GM21717 (cell line): Measurements from ENCODE around the gene DKK2.

ENCODE experiments used
- ATAC-seq: cut with Tn5 transposase; IDR thresholded peaks from one replicate; pipeline ENCODE4 v1.9.1; 2021; ENCODE audit warnings: mild to moderate bottlenecking, moderate library complexity; ENCODE audit not compliant: unreplicated experiment

The DKK2 gene, protein sequence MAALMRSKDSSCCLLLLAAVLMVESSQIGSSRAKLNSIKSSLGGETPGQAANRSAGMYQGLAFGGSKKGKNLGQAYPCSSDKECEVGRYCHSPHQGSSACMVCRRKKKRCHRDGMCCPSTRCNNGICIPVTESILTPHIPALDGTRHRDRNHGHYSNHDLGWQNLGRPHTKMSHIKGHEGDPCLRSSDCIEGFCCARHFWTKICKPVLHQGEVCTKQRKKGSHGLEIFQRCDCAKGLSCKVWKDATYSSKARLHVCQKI

DNA sequence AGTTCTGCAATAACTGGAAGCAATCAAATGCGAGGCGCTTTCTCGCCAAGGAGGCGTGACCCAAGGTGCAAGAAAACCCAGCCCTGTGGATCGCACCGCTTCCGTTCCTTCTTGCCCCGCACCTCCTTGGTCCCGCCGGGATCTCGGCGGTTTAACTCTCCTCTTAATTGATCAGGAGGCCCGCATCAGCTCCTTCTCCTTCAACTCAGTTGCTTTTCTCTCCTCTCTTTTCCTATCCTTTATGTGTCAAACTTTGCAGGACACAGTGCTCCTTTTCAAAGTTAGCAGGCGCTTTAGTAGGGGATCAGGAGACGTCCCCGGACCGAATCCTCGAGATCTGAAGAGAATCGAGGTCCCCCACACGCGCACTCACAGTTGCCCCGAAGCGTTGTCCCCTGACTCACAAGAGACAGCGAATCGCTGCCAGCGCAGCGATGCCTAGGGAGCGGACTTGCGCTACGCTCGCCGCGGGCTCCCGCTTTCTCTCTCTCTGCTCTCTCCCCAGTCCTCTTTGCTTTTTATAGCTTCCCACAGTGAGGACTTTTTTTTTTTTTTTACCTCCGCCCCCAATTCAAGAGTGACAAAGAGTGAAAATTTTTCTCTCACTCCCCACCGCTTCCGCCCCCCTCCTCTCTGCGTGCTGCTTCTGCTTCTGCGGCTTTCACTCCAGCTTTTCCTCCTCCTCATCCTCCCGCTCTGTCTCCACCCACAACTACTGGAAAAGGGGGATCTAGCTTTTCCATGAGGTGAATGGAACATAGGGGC, at the start of gene DKK2:
Gene DKK2, minus strand, starts transcription at position 495 of the 765 bp plus-strand sequence. CDS start 722 bp downstream, outside the sequence.
- no peak for ATAC-seq

DNA sequence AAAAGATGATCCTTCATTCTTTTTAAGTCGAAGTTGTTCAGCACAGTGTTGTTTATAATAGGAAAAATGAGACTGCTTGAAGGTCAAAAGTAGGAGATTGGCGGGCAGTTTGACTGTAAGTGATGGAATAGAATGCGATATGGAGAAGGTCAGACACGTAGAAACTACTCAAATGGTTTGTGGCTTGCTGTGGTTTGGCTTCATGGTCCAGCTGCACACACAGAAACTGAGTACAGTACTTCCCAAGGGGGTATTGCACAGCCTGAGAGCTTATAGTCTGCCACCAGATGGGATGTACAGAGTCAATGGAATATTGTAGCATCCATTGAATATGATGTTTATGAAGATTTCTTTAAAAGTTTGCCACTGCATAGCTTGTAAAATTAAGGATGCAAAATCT, 41.1 kb upstream of the DKK2 start:
- ATAC-seq, result no peak

DNA sequence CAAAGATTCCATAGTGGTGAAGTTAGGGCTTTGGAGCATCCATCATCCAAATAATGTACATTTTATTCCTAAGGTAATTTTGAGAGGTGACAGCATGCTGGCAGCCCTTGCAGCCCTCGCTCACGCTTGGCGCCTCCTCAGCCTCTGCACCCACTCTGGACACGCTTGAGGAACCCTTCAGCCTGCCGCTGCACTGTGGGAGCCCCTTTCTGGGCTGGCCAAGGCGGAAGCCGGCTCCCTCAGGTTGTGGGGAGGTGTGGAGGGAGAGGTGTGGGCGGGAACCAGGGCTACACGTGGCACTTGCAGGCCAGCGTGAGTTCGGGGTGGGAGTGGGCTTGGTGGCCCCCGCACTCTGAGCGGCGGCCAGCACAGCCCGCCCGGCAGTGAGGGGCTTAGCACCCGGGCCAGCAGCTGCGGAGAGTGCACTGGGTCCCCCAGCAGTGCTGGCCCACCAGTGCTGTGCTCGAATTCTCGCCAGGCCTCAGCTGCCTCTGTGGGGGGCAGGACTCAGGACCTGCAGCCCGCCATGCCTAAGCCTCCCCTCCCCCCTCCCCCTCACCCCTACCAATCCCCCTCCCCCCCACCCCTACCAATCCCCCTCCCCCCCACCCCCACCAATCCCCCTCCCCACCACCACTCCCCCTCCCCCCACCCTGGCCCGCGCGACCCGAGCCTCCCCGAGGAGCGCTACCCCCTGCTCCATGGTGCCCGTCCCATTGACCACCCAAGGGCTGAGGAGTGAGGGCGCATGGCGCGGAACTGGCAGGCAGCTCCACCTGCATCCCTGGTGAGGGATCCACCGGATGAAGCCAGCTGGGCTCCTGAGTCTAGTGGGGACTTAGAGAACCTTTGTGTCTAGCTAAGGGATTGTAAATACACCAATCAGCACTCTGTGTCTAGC, 37.0 kb upstream of the DKK2 start:
- ATAC-seq, result no peak

DNA sequence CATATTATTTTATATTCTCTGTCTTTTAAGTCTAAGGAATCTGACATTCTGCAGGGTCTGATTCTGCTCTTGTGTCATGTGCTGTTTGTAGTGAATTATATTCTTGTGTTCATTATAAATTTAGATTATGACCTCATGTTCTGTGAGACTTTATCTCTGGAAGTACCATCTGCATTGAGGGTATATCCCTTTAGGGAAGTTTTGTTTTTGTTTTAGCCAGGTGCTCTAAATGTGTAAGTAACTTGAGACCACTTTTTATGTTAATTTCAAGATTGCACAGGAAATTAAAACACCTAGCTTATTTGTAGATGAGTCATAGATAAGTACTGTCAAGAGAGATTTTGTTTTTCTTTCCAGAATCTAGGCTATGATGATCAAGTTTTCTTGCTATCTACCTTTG, 35.0 kb upstream of the DKK2 start:
- ATAC-seq, result no peak

DNA sequence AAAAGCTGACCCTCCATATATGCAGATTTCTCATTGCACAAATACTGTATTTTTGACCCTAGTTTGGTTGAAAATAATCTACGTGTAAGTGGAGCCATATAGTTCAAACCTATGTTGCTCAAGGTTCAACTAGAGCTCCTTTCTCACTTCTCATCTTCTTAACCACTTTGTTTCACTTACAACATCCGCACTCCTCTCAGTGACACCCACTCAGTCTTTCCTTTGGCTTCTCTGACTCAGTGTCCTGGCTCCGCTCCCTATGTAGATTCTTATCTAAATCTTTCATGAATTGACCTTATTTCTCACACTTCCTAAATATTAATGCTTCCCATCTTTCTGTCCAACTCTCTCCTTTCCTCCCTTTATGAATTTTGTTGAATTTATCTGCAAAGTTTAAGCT, 32.9 kb upstream of the DKK2 start:
- peak; percentile 74 for ATAC-seq

DNA sequence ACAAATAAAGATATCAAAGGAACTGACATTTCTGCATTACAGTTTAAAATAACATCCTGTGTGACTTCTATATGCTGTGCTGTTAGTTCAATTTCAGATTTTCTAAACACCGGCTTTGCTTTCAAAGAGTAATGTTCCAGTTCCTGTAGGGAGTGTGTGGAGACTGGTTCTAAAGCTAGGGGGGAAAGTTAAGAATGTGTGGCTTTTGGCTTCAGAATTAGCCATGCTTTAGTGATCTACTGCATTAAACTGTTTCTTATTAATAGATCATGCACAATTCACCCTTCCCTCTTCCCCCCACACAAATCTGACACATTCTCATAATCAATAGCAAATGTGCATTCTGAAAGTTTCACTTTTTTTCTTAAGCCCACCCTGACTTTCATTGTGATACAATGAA, 32.0 kb upstream of the DKK2 start:
- ATAC-seq, result no peak

DNA sequence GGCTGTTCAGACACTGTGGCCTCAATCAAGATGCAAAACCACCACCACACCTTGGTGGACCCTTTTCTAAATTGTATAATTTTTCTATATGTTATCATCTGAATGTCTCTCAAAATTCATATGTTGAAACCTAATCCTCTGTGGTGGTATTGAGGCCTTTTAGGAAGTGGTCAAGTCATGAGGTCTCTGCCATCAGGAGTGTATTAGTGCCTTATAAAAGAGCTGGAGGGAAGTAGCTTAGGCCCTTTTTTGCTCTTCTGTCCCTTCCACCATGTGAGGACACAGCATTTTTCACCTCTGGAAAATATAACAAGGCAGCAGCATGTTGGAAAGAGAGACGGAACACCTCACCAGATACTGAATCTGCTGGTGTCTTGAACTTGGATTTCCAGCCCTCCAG, 30.5 kb upstream of the DKK2 start:
- no peak for ATAC-seq

DNA sequence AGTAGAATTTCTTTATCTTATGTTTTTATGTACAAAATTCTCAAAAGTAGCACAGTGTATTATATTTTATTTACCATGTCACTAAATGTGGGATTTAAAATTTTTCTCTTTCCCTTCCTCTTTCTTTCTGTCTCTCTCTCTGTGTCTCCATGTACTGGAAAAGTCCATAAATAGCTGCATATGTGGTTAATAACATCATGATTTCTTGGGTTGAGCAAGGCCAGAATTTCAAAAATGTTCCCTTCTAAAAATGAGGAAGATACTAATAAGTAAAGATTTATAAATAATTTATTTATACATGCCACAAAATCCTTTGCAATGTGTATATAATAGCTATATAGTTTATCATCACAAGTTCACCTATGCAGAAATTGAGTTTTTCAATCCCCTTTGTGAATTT, 29.1 kb upstream of the DKK2 start:
- no peak for ATAC-seq

DNA sequence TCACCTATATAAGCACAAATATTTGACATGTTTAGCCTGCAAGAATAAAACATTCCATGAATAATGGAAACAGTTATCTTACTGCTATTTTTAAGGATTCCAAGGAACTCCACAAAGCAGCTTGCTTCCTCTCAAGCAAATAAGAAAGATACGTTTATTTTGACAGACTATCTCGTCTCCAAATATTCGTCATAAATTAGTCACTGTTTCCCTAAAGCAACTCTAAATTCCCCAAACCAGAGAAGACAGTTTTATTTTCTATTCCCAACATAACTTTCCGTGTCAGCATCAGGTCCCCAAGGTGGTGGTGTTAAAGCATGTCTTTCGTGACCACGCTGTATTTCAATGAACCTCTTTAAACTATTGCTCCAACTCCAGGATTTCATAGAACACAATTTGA, 24.3 kb upstream of the DKK2 start:
- ATAC-seq, result no peak

DNA sequence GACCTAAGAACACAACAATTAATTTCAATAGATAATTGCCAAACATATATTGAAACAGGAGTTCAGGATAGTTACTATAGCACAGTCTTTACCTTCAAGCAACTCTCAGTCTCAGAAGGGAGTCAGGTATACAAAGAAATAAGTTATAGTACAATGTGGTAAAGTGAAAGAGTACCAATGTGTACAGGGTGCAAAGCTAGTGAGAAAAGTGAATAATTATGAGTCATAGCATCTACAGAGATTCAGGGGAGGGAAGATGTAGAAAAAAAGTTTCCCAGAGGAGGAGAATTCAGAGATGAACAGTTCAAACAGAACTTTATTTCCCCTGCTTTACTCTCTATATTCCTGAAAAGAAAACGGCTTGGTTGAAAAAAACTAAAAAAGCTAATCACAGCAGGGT, 22.7 kb upstream of the DKK2 start:
- no peak for ATAC-seq

DNA sequence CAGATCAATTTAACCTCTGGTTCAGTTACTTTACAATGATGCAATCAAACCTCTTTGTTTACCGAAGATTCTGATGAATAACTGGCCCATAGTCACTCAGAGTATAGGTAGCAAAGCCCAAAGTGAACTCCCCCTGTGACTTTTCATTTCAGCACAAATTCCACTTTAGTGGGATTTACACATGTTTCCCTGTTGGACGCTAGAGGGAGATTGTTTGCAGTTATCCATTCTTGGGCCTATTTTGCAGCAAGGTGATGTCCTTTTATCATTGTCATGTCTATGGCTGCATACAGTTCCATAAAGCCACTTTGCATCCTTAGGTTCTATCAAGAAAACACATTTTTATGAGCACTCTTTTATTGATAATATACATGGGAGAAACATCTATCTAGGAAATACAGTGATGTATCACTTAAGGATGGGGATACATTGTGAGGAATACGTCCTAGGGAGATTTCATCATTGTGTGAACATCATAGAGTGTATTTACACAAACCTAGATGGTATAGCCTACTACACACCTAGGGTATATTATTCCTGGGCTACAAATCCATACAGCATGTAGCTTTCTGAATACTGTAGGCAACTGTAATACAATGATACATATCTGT, 14.5 kb upstream of the DKK2 start:
- peak; percentile 44 for ATAC-seq

DNA sequence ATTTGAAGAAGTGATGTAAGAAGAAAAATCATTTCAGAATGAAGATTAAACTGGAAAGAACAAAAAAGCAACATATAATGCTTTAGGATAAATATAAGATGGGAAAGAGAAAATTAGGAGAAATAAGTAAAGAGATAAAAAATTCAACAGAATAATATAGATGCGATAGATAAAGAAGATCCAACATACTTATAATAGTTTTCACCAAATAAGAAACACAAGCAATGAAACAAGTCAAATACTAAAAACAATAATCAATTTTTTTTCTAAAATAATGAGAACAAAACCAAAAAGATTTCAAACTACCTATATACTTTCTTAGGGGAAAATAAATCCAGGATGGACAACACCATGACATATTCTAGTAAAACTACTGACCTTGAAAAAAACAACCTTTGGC, 10.1 kb upstream of the DKK2 start:
- no peak for ATAC-seq

DNA sequence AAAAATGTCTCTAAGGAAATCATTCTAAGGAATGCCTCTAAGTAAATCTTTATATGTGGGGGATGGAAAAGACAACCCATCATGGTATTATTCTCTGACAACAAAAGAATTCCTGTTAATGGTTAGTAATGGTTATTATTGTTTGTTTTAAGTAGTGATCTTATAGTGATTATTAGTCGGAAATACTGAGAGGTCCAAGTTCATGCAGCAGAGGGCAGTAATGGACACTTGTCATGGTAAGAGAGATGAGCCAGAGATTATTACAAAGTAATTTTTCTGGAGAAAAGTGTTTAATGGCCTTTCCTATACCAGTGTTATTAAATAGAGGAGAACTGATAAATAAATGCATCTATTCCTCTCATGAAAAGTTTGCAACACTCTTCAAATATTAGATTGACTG, 8.1 kb upstream of the DKK2 start:
- no peak for ATAC-seq

DNA sequence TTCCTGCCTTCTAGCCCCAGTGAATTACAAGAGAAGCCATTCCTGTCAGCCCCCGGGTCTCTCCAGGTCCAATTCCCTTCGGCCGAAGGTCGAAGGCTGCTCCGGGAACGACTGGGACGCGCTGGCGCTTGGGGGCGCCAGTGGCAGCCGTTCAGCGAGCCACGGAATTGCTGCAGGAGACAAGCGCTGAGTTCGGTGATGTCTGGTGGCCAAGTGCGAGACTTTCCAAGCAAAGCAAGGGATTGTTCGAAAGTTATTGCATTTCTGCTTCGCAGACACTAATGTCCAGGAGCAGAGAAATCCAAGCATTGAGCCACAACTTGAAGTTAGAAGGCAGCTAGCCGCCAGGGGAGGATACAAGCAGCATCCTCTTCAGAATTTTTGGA, 1.1 kb upstream of the DKK2 start:
- no peak for ATAC-seq

DNA sequence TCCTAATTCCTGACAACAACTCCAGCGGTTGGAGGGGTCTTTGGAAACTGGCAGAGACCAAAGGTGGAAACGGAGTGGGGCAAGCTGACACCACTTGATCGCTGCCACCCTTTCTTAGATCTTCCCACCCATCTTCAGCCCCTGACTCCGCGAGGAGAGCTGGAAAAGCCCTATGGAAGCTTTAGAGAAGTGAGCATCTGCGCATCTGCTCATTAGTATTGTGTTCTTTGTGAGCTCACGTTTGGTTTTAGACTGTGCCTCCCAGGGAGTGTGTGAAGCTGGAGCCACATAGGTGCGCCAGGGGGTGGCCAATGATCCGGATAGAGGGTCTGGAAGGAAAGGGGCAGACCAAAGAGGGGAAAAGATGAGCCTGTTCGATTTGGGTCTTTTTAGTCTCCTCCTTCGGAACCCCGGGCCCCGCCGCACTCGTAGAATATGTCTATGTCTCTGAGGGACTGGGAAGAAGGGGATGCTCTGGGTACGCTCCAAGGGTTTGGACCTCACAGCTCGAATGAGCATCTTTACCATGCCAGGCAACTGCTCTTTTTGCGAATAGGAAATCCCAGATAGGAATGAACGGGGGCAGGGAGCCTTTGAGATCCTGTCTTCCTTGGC, 578 bp upstream of the DKK2 start:
- ATAC-seq, result no peak

DNA sequence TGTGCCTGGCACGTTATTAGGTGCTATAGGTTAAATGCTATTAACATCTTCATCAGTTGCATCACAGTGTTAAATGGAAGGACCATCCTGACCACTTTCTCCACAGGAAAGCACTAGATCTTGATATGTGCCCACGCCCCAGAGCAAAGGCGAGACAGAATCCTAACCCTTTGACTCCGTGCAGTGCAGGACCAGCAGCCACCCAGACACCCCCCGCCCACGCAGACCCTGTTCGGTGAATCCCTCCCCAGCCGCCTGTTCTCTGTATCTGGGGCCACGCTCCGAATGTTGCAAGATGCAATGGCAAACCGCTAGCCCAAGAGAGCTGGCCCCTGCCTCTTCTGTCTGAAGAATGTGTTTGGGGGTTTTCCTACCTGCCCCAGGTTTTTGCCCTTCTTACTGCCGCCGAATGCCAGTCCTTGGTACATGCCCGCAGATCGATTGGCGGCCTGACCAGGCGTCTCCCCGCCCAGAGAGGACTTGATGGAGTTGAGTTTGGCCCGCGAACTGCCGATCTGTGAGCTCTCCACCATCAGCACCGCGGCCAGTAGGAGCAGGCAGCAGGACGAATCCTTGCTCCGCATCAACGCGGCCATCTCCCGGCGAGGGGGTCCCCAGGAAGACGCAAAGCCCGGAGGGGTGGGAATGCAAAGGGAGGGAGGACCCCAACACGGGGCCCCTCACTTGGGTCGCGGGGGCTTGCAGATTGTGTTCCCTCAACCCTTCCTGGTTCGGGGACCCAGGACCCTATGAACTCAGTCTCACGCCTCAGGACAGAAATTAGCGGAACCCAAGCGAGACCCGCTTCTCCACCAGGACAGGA, 906 bp downstream of the DKK2 start:
- no peak for ATAC-seq

DNA sequence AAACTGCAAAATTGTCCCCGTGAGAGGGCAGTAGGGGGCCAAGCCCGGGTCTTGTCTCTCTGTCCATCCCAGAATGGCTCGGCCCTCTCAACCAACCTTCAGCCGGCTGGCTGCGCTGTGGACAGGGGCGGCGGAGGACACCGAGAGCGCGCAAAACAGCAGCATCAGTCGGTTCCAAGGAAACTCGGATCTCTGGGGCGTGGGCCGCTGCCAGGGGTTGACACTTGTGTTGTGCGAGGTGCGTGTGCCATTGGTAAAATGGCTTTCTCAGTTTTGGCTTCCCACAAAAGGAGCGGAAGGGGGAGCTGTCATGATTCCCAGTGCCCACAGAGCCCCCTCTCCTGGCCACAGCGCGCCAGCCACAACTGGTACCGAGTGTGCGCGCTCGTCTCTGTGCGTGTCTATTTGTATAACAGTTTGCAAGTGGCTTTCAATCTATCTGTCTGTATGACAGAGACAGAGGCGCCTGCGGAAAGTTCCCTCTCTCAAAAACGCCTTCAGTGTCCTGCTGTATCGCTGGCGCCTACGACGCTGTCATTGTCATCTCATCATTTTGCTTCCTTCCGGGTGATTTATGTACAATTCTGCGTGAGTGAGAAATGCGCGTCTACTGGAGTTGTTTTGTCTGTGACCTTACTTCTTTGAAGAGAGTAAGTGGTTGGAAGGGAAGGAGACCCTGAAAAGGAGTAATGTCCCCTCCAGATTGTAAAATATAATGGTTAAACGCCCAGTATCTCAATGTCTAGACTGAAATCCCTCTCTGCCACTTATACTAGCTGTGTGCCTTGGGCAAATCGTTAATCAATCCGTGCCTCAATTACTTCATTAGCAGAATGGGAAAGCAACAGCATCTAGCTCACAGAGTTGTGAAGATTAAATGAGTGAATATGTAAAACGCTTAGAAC, 1.8 kb downstream of the DKK2 start:
- no peak for ATAC-seq

DNA sequence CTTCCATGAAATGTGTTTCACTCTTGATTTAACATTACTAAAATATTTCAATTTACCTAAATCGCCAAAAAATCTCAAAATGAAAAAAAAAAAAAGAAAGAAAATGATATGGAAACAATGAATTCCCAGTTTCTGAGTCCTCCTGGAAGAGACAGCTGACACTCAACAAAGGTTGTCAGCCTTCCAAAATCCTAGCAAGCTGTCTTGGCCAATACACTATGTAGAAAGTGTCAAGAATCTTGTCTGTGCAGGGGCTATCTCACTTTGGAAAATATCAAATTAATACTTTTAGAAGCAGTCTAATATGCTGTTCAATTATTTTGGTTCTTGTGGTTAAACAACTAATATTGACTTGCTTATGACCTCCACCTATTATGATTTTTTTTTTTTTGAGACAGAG, 8.7 kb downstream of the DKK2 start:
- no peak for ATAC-seq

DNA sequence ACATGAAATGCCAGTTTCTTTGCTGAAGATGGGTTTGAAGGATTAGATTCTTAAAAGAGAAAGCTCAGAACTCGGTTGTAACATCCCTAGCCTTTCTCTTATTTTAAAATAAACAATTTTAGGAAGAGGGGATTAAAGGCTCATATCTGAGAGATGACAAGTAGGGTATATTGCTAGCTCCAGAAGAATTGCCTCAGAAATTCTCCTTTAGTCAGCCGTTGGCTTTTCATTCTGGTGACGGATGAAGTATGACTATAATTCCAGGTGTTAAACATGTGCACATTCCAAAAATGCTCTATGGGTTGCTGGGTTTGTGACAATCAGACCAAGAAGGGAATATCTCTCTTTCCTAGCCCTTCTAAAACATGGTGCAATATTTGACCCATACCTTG, 17.8 kb downstream of the DKK2 start:
- ATAC-seq, result no peak
